ENCODE measurements around the gene RFX1. TPM values are rescaled to one million over a fixed set of nuclear protein-coding genes. Genes with fewer than 3 reads are reported as not detected.

The RFX1 gene
- total and polyA plus RNA-seq, 2 experiments from 2014 or later: 1.7 to 2.5 TPM

- Histone ChIP-seq H3K36me3 (ENCODE audit: low read depth) (no peaks in the 10 kb centered on the region; the same call in 1 of the 2 replicates), H3K4me3 (no peak overlapping the region), H3K9me3 (ENCODE audit: low read depth) (no peaks in the 10 kb centered on the region), H3F3A (ENCODE audit: insufficient read depth) (no peaks in the 10 kb centered on the region), H3K9me2 (ENCODE audit: insufficient read depth) (no peaks in the 10 kb centered on the region), H3K27ac (no peak overlapping the region), H3K27me3 (replicated peaks; ENCODE audit: insufficient read depth) (no peaks in the 10 kb centered on the region), H3K4me2 (ENCODE audit: unreplicated experiment) (no peak overlapping the region), H3K79me2 (ENCODE audit: insufficient read depth) (no peaks in the 10 kb centered on the region), H3K9ac (no peak overlapping the region), H2AFZ (no peak overlapping the region), H3K4me1 (ENCODE audit: insufficient read depth) (peaks cover 6% of the 10 kb centered on the region), H4K20me1 (ENCODE audit: insufficient read depth) (no peaks in the 10 kb centered on the region)
- TF ChIP-seq EZH2 (IDR thresholded peaks at IDR 0.05; ENCODE audit: insufficient read depth, poor library complexity, severe bottlenecking): no peak
- no peak for TF ChIP-seq EZH2phosphoT487 (IDR thresholded peaks at IDR 0.05; ENCODE audit: insufficient read depth, low read depth)
- no peak for DNase-seq
- in situ Hi-C loops (cut with MboI): no loop called here
- 86% methylated on average over 20 to 22 of the region's 22 CpGs for WGBS, 2 experiments (ENCODE audit: low coverage in 1 of 2, low lambda C conversion rate in 2 of 2, missing lambda C conversion rate in 2 of 2)
Observed at GRCh38 chr19:13935765-13936510, 70.2 kb downstream of the RFX1 start.

GRCh38 chr19:13934785-13935109 is 71.4 kb downstream of the RFX1 start:
- H3K4me1 ChIP-seq (ENCODE audit: insufficient read depth): peaks cover 6% of the 10 kb centered on the region
- no peak for TF ChIP-seq EZH2phosphoT487 (IDR thresholded peaks at IDR 0.05; ENCODE audit: insufficient read depth, low read depth)
- no peak for TF ChIP-seq EZH2 (IDR thresholded peaks at IDR 0.05; ENCODE audit: insufficient read depth, poor library complexity, severe bottlenecking)
- in situ Hi-C loops (cut with MboI): no loop called here
- H2AFZ ChIP-seq: no peak overlapping the region
- H3K9me3 ChIP-seq (ENCODE audit: low read depth): no peaks in the 10 kb centered on the region
- H3K79me2 ChIP-seq (ENCODE audit: insufficient read depth): no peaks in the 10 kb centered on the region
- no peak overlapping the region for H3K27ac ChIP-seq
- no peaks in the 10 kb centered on the region; the same call in 1 of the 2 replicates for H3K36me3 ChIP-seq (ENCODE audit: low read depth)
- DNase-seq: no peak
- H3K27me3 ChIP-seq (replicated peaks; ENCODE audit: insufficient read depth): no peaks in the 10 kb centered on the region
- H3K4me2 ChIP-seq (ENCODE audit: unreplicated experiment): no peak overlapping the region
- H3K9ac ChIP-seq: no peak overlapping the region
- no peaks in the 10 kb centered on the region for H4K20me1 ChIP-seq (ENCODE audit: insufficient read depth)
- no peak overlapping the region for H3K4me3 ChIP-seq
- 93% methylated on average over 2 of the region's 2 CpGs for WGBS, 2 experiments (ENCODE audit: low coverage in 1 of 2, low lambda C conversion rate in 2 of 2, missing lambda C conversion rate in 2 of 2)
- H3F3A ChIP-seq (ENCODE audit: insufficient read depth): no peaks in the 10 kb centered on the region
- no peaks in the 10 kb centered on the region for H3K9me2 ChIP-seq (ENCODE audit: insufficient read depth)

- WGBS, 2 experiments (ENCODE audit: low coverage in 1 of 2, low lambda C conversion rate in 2 of 2, missing lambda C conversion rate in 2 of 2): 92 to 94% methylated on average over 35 to 42 of the region's 42 CpGs
- Histone ChIP-seq H3K4me2 (ENCODE audit: unreplicated experiment) (no peak overlapping the region), H3K4me3 (no peak overlapping the region), H3K9me3 (ENCODE audit: low read depth) (no peaks in the 10 kb centered on the region), H3K9ac (no peak overlapping the region), H3K36me3 (ENCODE audit: low read depth) (no peaks in the 10 kb centered on the region; the same call in 1 of the 2 replicates), H3K9me2 (ENCODE audit: insufficient read depth) (no peaks in the 10 kb centered on the region), H3K27me3 (replicated peaks; ENCODE audit: insufficient read depth) (no peaks in the 10 kb centered on the region), H3F3A (ENCODE audit: insufficient read depth) (no peaks in the 10 kb centered on the region), H3K27ac (no peak overlapping the region), H2AFZ (no peak overlapping the region), H3K79me2 (ENCODE audit: insufficient read depth) (no peaks in the 10 kb centered on the region), H3K4me1 (ENCODE audit: insufficient read depth) (no peaks in the 10 kb centered on the region), H4K20me1 (ENCODE audit: insufficient read depth) (no peaks in the 10 kb centered on the region)
- TF ChIP-seq EZH2phosphoT487 (IDR thresholded peaks at IDR 0.05; ENCODE audit: insufficient read depth, low read depth): no peak
- TF ChIP-seq EZH2 (IDR thresholded peaks at IDR 0.05; ENCODE audit: insufficient read depth, poor library complexity, severe bottlenecking): no peak
- in situ Hi-C loops (cut with MboI): no loop called here
- DNase-seq: no peak
Observed at GRCh38 chr19:13932911-13933393, 73.2 kb downstream of the RFX1 start.

- H3K79me2 ChIP-seq (ENCODE audit: insufficient read depth): no peaks in the 10 kb centered on the region
- H3K27me3 ChIP-seq (replicated peaks; ENCODE audit: insufficient read depth): no peaks in the 10 kb centered on the region
- H3K9me3 ChIP-seq (ENCODE audit: low read depth): no peaks in the 10 kb centered on the region
- H3K27ac ChIP-seq: no peak overlapping the region
- no peaks in the 10 kb centered on the region; the same call in 1 of the 2 replicates for H3K36me3 ChIP-seq (ENCODE audit: low read depth)
- in situ Hi-C loops (cut with MboI): no loop called here
- H3K4me3 ChIP-seq: no peak overlapping the region
- no peaks in the 10 kb centered on the region for H3K4me1 ChIP-seq (ENCODE audit: insufficient read depth)
- 96 to 97% methylated on average over 6 of the region's 6 CpGs for WGBS, 2 experiments (ENCODE audit: low coverage in 1 of 2, low lambda C conversion rate in 2 of 2, missing lambda C conversion rate in 2 of 2)
- no peaks in the 10 kb centered on the region for H3K9me2 ChIP-seq (ENCODE audit: insufficient read depth)
- DNase-seq: no peak
- no peaks in the 10 kb centered on the region for H4K20me1 ChIP-seq (ENCODE audit: insufficient read depth)
- H3K4me2 ChIP-seq (ENCODE audit: unreplicated experiment): no peak overlapping the region
- no peaks in the 10 kb centered on the region for H3F3A ChIP-seq (ENCODE audit: insufficient read depth)
- no peak overlapping the region for H2AFZ ChIP-seq
- no peak for TF ChIP-seq EZH2phosphoT487 (IDR thresholded peaks at IDR 0.05; ENCODE audit: insufficient read depth, low read depth)
- TF ChIP-seq EZH2 (IDR thresholded peaks at IDR 0.05; ENCODE audit: insufficient read depth, poor library complexity, severe bottlenecking): no peak
- no peak overlapping the region for H3K9ac ChIP-seq
Observed at GRCh38 chr19:13932149-13932637, 73.9 kb downstream of the RFX1 start.

Data from GM23248 (cell line).